Forelimb muscle (tissue), 1 donor: ENCODE data around the gene LBH. TPM values are rescaled to one million over a fixed set of nuclear protein-coding genes. Genes with fewer than 3 reads are reported as not detected.
"Not testable (repeated sequence)": the region's sequence is repeated elsewhere in the genome, so short reads cannot be mapped to it uniquely, and the experiment has no call there.

Experiments
- DNase-seq: peaks from one replicate; pipeline ENCODE4 v3.0.0-alpha.2; 2013; ENCODE audit warnings: low read depth
- polyA plus RNA-seq: library from polyadenylated mRNA; unstranded; fragments of 120-200 nt; gene quantifications from one replicate; pipeline ENCODE4 v1.2.1, GENCODE V29; 2013; ENCODE audit not compliant: insufficient read length

Gene LBH
- polyA plus RNA-seq, 1 donor = 17.4 TPM

DNA sequence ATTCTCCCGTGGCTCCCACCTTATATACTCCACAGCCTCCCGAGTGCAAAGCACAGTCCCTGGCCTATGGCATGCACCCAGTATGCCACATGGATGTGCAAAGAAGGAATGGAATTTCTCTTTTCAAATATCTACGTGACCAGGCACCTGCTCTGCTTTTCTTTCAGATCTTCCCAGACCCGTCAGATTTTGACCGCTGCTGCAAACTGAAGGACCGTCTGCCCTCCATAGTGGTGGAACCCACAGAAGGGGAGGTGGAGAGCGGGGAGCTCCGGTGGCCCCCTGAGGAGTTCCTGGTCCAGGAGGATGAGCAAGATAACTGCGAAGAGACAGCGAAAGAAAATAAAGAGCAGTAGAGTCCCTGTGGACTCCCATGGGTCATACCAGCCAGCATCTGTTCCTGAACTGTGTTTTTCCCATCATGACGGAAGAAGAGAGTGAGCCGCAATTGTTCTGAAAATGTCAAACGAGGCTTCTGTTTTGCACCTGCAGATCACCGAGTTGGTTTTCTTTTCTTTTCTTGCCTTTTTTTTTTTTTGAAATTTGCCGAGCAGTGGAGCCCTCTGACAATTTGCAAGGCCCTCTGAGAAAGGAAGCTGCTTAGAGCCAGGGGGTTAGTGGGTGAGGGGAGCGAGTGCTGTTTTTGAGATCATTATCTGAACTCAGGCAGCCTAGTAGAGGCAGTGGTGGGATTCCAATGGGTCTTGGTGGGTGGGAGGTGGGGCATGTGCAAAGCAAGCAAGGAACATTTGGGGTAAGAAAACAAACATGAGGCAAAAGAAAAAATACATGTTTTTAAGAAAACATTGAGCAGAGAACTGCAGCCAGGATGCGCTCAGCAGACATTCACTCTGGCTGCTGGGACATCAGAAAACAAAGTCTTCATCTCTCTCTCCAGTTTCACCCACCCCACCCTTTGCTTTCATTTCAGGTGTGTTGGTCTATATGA, 26.2 kb downstream of the LBH start:
- DNase-seq = no peak

DNA sequence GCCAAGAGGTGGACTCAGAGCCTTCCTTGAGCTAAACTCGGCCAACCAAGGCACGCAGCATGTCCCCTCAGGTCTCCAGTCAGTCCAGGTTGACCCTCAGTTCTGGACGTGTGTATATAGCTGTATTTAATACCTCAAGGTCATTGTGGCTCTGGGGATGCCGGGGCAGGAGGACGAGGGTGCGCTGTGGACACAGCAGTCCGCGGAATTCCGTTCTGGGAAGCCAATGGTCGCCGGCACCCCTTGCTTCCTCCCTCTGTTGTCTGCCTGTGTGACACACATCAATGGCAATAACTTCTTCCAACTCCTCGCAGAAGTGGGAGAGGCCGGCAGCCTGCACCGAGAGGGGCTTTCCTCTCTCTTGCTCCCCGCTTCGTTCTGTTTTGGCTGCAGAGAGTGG, 27.7 kb downstream of the LBH start:
- no peak for DNase-seq

DNA sequence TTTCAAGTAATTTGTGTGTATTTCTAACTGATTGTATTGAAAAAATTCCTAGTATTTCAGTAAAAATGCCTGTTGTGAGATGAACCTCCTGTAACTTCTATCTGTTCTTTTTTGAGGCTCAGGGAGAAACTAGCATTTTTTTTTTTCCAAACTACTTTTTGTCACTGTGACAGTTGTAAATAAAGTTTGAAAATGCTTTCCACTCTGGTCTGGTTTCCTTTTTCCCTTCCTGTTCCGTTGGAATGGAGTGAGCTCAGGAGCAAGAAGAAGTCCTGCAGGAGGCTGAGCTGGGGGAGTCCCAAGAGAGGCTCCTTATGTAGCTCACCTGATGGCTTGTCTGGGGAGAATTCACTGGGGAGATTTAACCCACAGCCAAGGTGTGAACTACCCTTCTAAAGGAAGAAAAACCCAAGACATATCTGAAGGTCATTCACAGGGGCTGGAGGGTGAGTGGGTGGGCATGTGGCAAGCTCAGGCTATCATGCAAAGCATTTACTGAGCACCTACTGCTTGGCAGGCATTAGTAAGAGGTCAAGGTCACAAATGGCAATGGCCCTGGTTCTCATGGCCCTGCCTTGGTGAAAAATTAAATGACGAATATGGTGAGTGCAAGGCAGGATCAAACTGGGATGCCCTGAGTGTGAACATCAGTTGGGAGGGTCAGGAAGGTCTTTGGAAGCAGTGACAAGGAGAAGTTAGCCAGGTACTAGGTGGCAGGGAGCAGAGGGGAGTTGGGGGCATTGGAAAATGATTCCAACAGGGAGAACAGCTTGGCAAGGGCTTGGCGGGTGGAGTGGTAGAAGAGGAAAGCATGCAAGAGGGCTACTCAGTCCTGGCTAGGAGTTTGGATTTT, 28.7 kb downstream of the LBH start:
- no peak for DNase-seq

DNA sequence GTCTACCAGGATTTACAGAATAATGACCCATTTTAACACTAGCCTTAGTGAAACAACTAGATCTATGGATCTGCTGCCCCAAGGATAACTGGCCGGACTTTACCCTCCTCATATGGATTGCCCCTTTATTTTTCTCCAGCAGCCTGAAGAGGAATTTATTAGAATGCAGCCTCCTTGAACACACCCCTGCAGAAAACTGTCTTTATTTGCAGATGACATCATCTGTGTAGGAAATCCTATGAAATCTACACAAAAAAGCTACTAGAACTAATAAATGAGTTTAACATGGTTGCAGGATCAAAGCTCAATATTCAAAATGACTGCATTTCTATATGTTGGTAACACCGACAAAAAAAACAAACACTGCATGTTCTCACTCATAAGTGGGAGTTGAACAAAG, 29.6 kb downstream of the LBH start:
- no peak for DNase-seq

DNA sequence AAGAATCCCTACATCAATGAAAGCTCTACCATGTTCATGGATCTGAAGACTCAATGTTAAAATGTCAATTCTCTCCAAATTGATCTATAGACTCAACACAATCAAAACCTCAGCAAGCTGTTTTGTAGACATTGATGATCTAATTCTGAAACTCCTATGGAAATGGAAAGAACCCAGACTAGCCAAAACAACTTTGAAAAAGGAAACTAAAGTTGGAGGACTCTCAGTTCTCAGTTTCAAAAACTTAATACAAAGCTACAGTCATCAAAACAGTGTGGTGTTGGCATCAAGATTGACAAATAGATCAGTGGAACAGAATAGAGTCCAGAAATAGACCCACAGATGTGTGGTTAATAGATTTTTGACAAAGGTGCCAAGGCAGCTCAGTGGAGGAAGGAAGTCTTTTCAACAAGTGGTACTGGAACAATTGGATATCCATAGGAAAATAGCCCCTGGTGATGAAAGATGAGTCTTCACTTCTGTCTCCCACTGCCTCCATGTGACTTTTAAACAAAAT, 30.4 kb downstream of the LBH start:
- DNase-seq = no peak

DNA sequence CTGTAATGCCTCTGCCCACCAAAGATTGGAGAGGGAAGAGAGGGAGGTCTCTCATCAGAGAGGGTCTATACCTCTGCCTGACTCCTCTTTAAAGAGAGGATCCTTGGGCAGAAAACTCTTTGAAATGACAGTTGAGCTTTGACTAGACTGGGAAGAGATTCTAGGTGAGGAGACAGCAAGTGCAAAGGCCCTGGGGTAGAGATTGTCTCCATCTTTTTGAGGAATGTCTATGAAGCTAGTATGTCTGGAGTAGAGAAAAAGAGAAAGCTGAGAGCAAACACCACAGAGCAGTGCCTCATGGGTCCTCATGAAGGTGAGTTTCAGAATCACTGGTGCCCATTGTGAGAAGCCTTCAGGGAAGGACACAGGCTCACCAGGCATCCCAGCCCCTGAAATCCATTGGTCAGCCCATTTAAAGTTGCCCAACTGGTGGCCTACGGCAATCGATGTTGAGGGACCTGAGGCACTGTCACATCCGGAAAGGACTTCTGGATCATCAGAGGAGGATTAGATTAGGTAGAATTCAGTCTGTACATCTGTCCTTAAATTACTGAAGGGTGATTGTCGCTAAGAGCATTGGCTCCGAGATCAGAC, 31.5 kb downstream of the LBH start:
- DNase-seq = no peak

DNA sequence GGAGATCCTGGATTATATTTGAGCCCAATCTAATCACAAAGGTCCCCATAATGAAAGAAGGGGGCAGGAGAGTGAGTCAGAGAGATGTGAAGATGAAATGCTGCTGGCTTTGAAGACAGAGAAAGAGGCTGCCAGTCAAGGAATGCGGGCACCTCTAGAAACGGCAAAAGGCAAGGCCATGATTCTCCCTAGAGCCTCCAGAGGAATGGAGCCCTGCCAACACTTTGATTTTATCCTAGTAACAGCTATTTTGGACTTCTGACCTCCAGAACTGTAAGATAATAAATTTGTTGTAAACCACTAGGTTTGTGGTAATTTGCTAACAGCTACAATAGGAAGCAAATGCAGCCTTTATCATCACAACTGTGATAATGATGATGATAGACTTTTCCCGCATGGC, 32.9 kb downstream of the LBH start:
- DNase-seq = no peak

DNA sequence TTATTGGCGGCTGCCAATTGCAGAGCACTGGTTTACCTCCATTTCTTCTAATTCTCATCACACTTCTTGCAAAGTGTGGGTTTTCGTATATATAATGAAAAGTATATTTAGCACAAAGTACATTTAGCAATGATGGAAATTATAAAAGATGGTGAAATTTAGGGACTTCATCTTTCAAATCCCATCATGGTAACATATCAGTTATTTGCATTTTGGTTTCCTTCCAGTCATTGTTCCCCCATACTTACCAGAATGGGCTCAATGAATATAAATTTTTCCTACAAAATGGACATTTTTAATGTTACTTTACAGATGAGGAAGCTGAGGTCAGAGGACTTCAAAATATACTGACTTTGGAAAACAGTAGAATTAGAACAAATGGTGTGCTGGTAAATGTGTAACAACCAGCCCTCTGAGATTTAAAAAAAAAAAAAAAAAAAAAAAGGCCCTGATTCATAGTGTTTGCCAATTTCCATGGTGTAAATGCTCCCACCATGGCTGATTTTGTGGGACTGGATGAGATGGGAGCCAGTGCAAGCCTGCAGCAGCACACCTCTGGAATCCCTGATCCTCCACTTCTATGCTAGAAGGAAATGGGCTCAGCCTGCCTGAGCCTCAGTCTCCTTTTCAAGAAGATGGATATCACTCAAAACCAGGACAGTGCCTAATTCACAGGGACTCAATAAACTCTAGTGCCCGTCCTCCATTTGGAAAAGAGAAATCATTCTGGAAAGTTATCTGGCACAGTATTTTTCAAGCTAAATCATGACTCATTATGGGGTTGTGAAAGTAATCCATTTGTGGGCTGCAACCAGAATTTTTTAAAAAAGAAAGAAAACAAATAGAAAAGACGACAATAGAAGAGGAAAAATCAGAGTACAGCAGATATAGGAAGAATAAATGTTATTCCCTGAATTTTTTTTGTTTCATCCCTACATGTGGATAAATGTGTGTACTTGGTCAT, 34.0 kb downstream of the LBH start:
- DNase-seq = no peak

DNA sequence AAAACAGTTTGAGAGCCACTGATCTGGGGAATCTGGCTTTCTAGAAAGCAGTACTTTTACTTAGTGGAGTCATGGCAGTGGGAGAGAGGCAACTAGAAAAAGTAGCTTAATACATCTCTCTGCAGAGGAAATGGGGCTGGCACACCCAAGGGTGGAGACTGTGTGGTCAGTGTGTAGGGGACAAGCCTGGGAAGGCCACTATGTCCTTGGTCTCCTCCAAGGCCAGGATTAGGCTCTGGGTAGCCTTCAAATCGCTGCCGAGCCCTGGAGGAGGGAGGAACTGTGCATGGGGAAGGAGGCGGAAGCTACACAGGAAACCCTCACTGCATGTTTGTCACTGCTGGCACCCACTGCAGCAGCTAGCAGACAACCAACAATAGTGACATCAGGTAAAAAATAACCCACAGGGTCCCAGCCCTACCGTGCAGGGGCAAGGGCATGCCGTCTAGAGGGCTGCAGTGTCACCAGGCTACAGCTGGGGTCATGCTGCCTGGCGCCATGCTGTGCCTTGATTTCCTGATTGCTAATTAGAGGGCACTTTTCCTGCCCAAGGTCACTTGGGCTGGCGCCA, 34.8 kb downstream of the LBH start:
- no peak for DNase-seq

DNA sequence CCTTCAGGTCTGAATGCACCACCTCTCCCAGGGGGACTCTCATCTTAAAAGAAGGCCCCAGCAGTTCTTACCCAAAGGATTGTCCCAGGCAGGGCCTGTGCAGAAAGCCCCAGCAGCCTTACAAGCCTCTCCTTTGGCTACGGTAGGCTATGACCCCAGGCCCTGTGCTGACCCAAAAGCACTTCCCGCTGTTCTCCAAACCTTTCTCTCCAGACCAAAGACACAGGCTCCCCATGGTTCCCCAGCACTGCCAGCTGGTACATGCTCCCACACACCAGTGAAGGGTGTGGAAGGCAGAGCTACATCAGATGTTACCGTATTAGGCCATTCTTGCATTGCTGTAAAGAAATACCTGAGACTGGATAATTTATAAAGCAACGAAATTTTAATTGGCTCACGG, 35.4 kb downstream of the LBH start:
- no peak for DNase-seq

DNA sequence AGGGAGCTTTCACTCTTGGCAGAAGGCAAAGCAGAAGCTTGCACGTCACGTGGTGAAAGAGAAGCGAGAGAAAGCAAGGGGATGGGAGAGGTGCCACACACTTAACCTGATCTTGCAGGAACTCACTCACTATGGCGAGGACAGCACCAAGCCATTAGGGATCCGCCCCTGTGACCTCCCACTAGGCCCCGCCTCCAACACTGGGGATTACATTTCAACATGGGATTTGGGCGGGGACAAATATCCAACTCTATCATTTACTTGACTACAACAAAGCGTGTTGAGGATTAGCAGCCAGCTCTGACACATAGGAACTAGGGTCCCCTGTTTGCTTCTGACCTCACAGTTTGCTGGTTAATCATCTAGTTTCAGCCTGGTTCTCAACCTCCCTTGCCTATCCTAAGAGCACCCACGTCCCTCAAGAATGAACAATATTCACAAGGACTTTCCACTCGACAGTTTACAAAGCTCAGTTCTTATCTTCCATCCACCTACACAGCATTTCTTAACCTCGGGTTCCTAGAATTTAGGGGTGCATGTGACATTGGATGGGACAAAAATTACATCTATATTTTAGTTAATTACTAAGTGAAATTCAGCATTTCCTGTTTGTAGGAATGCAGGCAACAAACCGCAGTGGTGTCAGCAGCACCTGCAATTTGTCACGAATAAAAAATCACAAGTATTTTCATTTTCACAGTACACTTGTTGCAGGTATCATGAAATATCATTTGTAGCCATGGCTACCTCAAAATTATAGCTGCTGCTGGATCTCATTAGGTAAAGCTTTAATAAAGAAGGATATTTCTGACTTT, 36.0 kb downstream of the LBH start:
- no peak for DNase-seq

DNA sequence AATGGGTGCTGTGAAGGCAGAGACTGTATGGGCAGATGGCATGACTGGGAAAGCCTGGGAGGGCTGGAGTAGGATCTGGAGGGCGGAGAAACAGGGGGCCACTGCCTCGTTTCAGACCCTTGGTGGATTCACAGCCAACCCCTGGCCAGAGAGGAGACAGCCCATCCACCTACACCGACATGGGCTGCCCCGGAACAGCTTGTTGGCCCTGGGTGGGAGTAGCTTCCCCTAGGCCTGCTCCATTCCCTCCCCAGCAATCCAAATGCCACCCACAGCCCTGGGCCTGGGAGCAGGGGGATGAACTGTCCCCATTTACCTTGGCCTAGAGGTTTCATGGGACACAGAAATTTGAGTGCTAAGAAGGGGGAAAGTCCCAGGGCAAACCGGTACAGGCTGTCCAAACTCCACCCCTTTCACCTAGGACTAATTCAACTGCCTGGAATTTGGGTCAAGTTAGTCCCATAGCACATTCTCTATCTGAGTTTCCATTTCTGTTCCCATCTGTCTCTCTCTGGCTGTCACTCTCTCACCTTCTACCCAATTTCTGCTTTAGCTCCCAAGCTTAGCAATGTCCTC, 37.0 kb downstream of the LBH start:
- no peak for DNase-seq

DNA sequence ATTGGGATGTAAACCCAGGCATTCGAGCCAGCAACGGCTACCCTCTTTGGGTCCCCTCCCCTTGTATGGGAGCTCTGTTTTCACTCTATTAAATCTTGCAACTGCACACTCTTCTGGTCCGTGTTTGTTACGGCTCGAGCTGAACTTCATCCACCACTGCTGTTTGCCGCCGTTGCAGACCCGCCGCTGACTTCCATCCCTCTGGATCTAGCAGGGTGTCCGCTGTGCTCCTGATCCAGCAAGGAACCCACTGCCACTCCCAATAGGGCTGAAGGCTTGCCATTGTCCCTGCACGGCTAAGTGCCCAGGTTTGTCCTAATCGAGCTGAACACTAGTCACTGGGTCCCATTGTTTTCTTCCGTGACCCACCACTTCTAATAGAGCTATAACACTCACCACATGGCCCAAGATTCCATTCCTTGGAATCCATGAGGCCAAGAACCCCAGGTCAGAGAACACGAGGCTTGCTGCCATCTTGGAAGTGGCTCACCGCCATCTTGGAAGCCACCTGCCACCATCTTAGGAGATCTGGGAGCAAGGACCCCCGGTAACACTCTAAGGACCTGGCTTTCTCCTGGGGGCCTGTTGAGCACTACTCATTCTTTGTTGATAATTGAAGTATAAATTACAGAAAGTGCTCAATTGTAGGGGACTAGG, 37.9 kb downstream of the LBH start:
- DNase-seq = not testable (repeated sequence)

DNA sequence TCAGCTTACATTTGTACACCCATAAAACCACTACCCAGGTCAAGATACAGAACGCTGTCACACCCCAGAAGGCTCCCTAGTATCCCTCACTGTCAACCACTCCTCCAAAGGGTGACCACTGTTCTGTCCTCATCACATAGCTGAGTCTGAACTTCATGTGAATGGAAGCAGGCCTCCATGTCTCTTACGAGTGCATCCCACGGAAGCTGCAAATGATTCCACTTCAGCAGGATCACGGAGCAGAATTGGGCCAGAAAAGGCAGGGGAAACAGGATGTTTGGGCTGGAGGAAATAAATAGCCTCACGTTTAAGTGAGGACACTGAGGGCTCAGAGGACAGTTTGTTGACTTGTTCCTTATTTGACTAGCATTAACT, 38.4 kb downstream of the LBH start:
- DNase-seq = no peak

DNA sequence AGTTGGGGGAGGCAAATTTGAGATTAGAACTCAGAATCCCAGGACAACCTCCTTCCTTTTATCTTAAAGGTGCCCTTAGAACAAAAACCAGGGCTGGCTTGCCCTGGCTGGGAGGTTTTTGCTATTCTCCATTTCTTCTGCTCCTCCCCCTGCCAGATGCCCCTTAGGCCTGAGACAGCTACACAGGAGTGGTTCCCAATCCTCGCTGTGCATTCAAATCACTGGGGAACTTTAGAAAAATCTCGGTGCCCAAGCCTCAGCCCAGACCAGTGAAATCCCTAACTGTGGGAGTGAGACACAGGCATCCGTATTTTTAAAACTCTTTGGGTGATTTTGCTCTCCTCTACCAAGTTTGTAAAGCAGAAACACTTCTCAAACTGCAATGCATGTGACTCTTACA, 38.8 kb downstream of the LBH start:
- DNase-seq = no peak

DNA sequence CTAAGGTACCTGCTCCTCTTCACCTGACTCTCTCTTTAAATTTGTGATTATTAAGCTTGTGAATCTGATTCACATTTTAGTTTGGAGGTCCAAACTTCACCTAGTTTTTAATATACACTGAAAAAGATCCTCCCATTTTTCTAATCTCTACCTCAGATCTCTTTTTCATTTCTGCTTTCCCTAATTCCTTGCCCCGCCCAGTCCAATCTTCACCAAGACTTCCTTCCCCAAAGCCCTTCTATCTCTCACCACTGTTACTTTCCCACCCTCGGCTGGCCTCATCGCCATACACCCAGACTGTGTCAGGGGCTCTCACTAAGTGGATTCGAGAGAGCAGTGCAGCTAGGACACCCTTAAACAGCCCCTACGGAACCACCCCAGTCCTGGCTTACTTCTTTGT, 40.0 kb downstream of the LBH start:
- no peak for DNase-seq

DNA sequence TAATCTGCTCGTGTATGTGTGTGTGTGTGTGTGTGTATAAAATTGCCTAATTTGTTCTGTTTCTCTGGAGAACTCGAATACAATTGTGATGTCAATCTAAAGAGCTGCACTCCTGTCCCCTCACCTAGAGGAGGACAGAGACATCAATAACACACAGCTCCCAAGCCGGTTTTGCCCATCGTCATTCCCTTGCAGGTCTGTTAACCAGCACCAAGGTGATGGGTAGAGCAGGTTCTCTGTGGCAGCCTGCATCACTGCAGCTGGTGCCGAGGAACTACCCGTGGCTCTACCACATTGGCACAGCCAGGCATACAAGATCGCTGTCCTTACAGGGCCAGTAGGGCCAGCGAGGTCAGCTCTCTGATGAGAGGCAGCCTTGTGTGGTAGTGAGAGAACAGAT, 41.0 kb downstream of the LBH start:
- DNase-seq = no peak

DNA sequence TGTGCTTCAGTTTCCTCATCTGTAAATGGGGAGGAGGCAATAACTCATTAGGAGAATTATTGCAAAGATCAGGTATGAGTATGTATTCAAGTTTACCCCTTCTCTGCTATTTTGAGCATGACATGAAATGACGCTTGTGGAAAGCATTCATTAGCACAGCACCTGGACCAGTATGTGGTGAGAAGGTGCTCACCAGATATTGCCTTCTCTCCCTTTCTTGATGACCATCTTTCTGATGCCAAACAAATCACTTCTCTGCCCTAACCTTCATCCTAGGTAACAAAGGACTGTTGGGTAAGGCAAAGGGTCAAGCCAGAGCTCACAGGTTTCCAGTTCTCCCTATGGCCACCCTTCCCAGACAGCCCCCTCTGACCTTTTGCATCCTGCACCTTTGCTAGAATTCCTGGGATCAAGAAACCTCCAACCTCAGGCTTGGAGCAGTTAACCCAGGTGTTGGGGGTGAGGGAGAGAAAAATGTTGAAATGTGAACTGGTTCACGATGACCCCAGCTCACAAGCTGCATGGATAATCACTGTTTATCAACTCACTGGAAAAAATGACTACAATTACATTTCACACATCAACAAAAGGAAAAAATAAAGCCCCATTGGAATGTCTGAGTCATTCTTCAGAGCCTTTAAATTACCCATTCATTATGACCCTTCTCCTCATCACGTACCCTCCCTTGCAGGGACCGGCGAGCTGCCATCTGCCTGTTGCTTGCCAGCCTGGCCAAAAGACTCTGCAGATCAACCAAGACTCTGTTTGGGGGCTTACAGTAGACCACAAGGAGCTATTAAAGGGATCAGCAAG, 41.6 kb downstream of the LBH start:
- DNase-seq = no peak
